IMR-90 (cell line): ENCODE measurements around the gene TYW5. TPM values are rescaled to one million over a fixed set of nuclear protein-coding genes. Genes with fewer than 3 reads are reported as not detected.

Experiments used
- ATAC-seq: fragments of 200-7000 bp; cut with Tn5 transposase; 2 replicates; pipeline ENCODE4 v1.9.1; 2020; ENCODE audit warnings: low read depth, mild to moderate bottlenecking, moderate library complexity
- BruUV-seq: library from RNA; stranded (reverse); fragments of 400-500 nt; replicated peaks from 2 replicates; lab custom pipeline; 2021; lab: Mats Ljungman, UMichigan
- CTCF ChIA-PET: fragments of 300-600 bp; formaldehyde crosslinking; extraction: SDS; loops from one replicate; lab custom pipeline; 2021; ENCODE audit warnings: antibody characterized with exemption; lab: Yijun Ruan, JAX
- POLR2A ChIA-PET: fragments of 300-600 bp; sonication (Branson Sonifier 250); formaldehyde crosslinking; loops from one replicate; lab custom pipeline; 2022; ENCODE audit warnings: antibody characterized with exemption; ENCODE audit not compliant: unreplicated experiment; lab: Charles Lee
- DNase-seq: peaks from one replicate; pipeline ENCODE4 v3.0.0; 2013
- H2AFZ ChIP-seq: replicated peaks from 2 replicates; pipeline ENCODE3; 2013; ENCODE audit warnings: low read length, mild to moderate bottlenecking; ENCODE audit not compliant: poor library complexity
- H2AK5ac ChIP-seq: 2 replicates; pipeline ENCODE4 v1.6.1; 2013; ENCODE audit warnings: low read depth, low read length, inconsistent platforms
- H2AK9ac ChIP-seq: replicated peaks from 2 replicates; pipeline ENCODE3; 2013; ENCODE audit warnings: mild to moderate bottlenecking, low read depth, low read length, moderate library complexity; ENCODE audit not compliant: poor library complexity
- H2BK120ac ChIP-seq: 2 replicates; pipeline ENCODE4 v1.6.1; 2013; ENCODE audit warnings: low read depth, low read length, inconsistent platforms
- H2BK15ac ChIP-seq: 3 replicates; pipeline ENCODE4 v1.6.1; 2013; ENCODE audit warnings: low read depth, low read length, inconsistent platforms
- H2BK20ac ChIP-seq: 2 replicates; pipeline ENCODE4 v1.6.1; 2013; ENCODE audit warnings: low read depth, mild to moderate bottlenecking, inconsistent platforms, low read length, moderate library complexity
- H2BK5ac ChIP-seq: 2 replicates; pipeline ENCODE4 v1.6.1; 2013; ENCODE audit warnings: mild to moderate bottlenecking, low read depth, low read length, inconsistent platforms; ENCODE audit not compliant: poor library complexity, severe bottlenecking
- H3K14ac ChIP-seq: replicated peaks from 2 replicates; pipeline ENCODE4 v1.6.1; 2013; ENCODE audit warnings: low read depth, low read length, inconsistent platforms
- H3K18ac ChIP-seq: 2 replicates; pipeline ENCODE4 v1.6.1; 2013; ENCODE audit warnings: low read depth, low read length, control low read depth
- H3K23ac ChIP-seq: 2 replicates; pipeline ENCODE4 v1.6.1; 2013; ENCODE audit warnings: low read depth, low read length, inconsistent platforms
- H3K27ac ChIP-seq: 2 replicates; pipeline ENCODE4 v1.5.1; 2013; ENCODE audit warnings: mild to moderate bottlenecking, control low read depth, low read length; ENCODE audit not compliant: insufficient read depth
- H3K27me3 ChIP-seq: 2 replicates; pipeline ENCODE4 v1.6.1; 2013; ENCODE audit warnings: low read length; ENCODE audit not compliant: control insufficient read depth, insufficient read depth
- H3K36me3 ChIP-seq: 2 replicates; pipeline ENCODE4 v1.6.1; 2013; ENCODE audit warnings: low read length, mixed read lengths; ENCODE audit not compliant: control insufficient read depth, insufficient read depth
- H3K4ac ChIP-seq: 2 replicates; pipeline ENCODE4 v1.6.1; 2013; ENCODE audit warnings: low read depth, low read length, inconsistent platforms
- H3K4me1 ChIP-seq: 2 replicates; pipeline ENCODE4 v1.6.1; 2013; ENCODE audit warnings: low read length, mixed read lengths; ENCODE audit not compliant: control insufficient read depth, insufficient read depth
- H3K4me2 ChIP-seq: 2 replicates; pipeline ENCODE4 v1.6.1; 2013; ENCODE audit warnings: low read depth, mild to moderate bottlenecking, control low read depth, low read length, moderate library complexity
- H3K4me3 ChIP-seq: 2 replicates; pipeline ENCODE4 v1.5.1; 2013; ENCODE audit warnings: low read depth, mild to moderate bottlenecking, control low read depth, low read length, moderate library complexity; ENCODE audit not compliant: insufficient read depth
- H3K56ac ChIP-seq: 2 replicates; pipeline ENCODE4 v1.6.1; 2013; ENCODE audit warnings: low read length, inconsistent platforms; ENCODE audit not compliant: insufficient read depth; ENCODE audit errors: extremely low read depth
- H3K79me1 ChIP-seq, 2 experiments: 2 replicates each; pipeline ENCODE4 v1.6.1; 2013; ENCODE audit warnings: low read length in 2 of 2, inconsistent platforms in 1 of 2, low read depth in 1 of 2
- H3K9ac ChIP-seq: 2 replicates; pipeline ENCODE4 v1.6.1; 2013; ENCODE audit warnings: low read depth, low read length, control low read depth
- H3K9me1 ChIP-seq: 2 replicates; pipeline ENCODE4 v1.6.1; 2013; ENCODE audit warnings: low read length, inconsistent platforms; ENCODE audit not compliant: insufficient read depth
- H3K9me3 ChIP-seq: 2 replicates; pipeline ENCODE4 v1.6.1; 2013; ENCODE audit warnings: low read length; ENCODE audit not compliant: control insufficient read depth, insufficient read depth
- H4K20me1 ChIP-seq: 2 replicates; pipeline ENCODE4 v1.6.1; 2013; ENCODE audit warnings: low read length, inconsistent platforms; ENCODE audit not compliant: insufficient read depth
- H4K5ac ChIP-seq: 2 replicates; pipeline ENCODE4 v1.6.1; 2013; ENCODE audit warnings: mild to moderate bottlenecking, low read depth, low read length, control low read depth
- H4K8ac ChIP-seq, 2 experiments: 2 replicates each; pipeline ENCODE4 v1.6.1; 2013; ENCODE audit warnings: low read depth in 2 of 2, low read length in 2 of 2, control low read depth in 1 of 2, inconsistent platforms in 1 of 2
- H4K91ac ChIP-seq: 2 replicates; pipeline ENCODE4 v1.6.1; 2013; ENCODE audit warnings: low read depth, low read length, inconsistent platforms; ENCODE audit not compliant: insufficient read depth
- BHLHE40 ChIP-seq: fragments of 150-350 bp; IDR thresholded peaks from 2 replicates; pipeline ENCODE4 v1.6.1; 2016; ENCODE audit warnings: mild to moderate bottlenecking, low read depth, low read length
- CEBPB ChIP-seq: IDR thresholded peaks from 2 replicates; pipeline ENCODE4 v1.6.1; 2012; ENCODE audit warnings: low read depth, low read length, improper control_type of control experiment
- CHD1 ChIP-seq: IDR thresholded peaks from 2 replicates; pipeline ENCODE4 v1.6.1; 2012; ENCODE audit warnings: low read depth, low read length, improper control_type of control experiment
- ELK1 ChIP-seq: fragments of 150-350 bp; IDR thresholded peaks from 2 replicates; pipeline ENCODE4 v1.6.1; 2016; ENCODE audit warnings: low read depth, mild to moderate bottlenecking, low read length, moderate library complexity, borderline replicate concordance
- FOS ChIP-seq: fragments of 150-350 bp; IDR thresholded peaks from 2 replicates; pipeline ENCODE4 v1.6.1; 2016; ENCODE audit warnings: low read depth, low read length
- MAFK ChIP-seq: IDR thresholded peaks from 2 replicates; pipeline ENCODE4 v1.6.1; 2012; ENCODE audit warnings: low read depth, low read length, improper control_type of control experiment
- MAZ ChIP-seq: IDR thresholded peaks from 2 replicates; pipeline ENCODE4 v1.6.1; 2012; ENCODE audit warnings: low read depth, mild to moderate bottlenecking, low read length, improper control_type of control experiment, moderate library complexity, borderline replicate concordance
- MXI1 ChIP-seq: IDR thresholded peaks from 2 replicates; pipeline ENCODE4 v1.6.1; 2012; ENCODE audit warnings: low read depth, mild to moderate bottlenecking, low read length, moderate library complexity, borderline replicate concordance
- NFE2L2 ChIP-seq: fragments of 150-350 bp; IDR thresholded peaks from 2 replicates; pipeline ENCODE4 v1.6.1; 2016; ENCODE audit warnings: low read depth, mild to moderate bottlenecking, low read length
- POLR2A ChIP-seq: IDR thresholded peaks from 2 replicates; pipeline ENCODE4 v1.6.1; 2012; ENCODE audit warnings: mild to moderate bottlenecking, low read depth, low read length
- RAD21 ChIP-seq: IDR thresholded peaks from 2 replicates; pipeline ENCODE4 v1.6.1; 2012; ENCODE audit warnings: low read length, improper control_type of control experiment
- RCOR1 ChIP-seq: IDR thresholded peaks from 2 replicates; pipeline ENCODE4 v1.6.1; 2012; ENCODE audit warnings: mild to moderate bottlenecking, low read length, improper control_type of control experiment; ENCODE audit not compliant: insufficient replicate concordance
- RFX5 ChIP-seq: IDR thresholded peaks from 2 replicates; pipeline ENCODE4 v1.8.0; 2012; ENCODE audit warnings: low read depth, mild to moderate bottlenecking, low read length, moderate library complexity
- SMC3 ChIP-seq: fragments of 150-350 bp; IDR thresholded peaks from 2 replicates; pipeline ENCODE4 v1.6.1; 2016; ENCODE audit warnings: low read depth, mild to moderate bottlenecking, antibody characterized with exemption, low read length, moderate library complexity
- WGBS, 2 experiments: methylation state at CpG; one replicate each; pipeline versions ENCODE4 v1.1.5 to v1.1.7; 2013; ENCODE audit warnings: missing lambda C conversion rate in 2 of 2; ENCODE audit not compliant: insufficient read length in 1 of 2; ENCODE audit errors: extremely low coverage in 2 of 2; 5-methylcytosine and 5-hydroxymethylcytosine counted together
- dilution Hi-C: fragments of 300-500 bp; cut with HindIII; formaldehyde crosslinking; loops from one replicate; pipeline ENCODE4 v1.14.3; 2018; ENCODE audit warnings: low sequenced_read_pairs; ENCODE audit not compliant: unreplicated experiment
- in situ Hi-C: fragments of 300-500 bp; cut with MboI; formaldehyde crosslinking; loops from 3 replicates; pipeline ENCODE4 v1.14.3; 2019; ENCODE audit warnings: low sequenced_read_pairs, inconsistent platforms, mixed read lengths
- intact Hi-C: fragments of 100-400 bp; cut with micrococcal nuclease; formaldehyde crosslinking; loops from 2 replicates; pipeline ENCODE4 v1.10.0; 2022
- polyA plus RNA-seq, 3 experiments: library from polyadenylated mRNA; depleted of rRNA; stranded (reverse); fragments of >200 nt; gene quantifications; 2 replicates each; pipeline ENCODE4 v1.2.3, GENCODE V29; 2012; ENCODE audit warnings: low replicate concordance in 1 of 3
- total RNA-seq: library from RNA; depleted of rRNA; stranded (reverse); fragments of >200 nt; gene quantifications from 2 replicates; pipeline ENCODE4 v1.2.3, GENCODE V29; 2012
- TF ChIP-seq, protein P1 (sequence below): conservative IDR thresholded peaks from 2 replicates; pipeline ENCODE4 v1.5.1; 2012; ENCODE audit warnings: mild to moderate bottlenecking, low read depth, low read length, improper control_type of control experiment
- TF ChIP-seq, protein P2 (sequence below): fragments of 150-350 bp; IDR thresholded peaks from 2 replicates; pipeline ENCODE4 v1.6.1; 2017; ENCODE audit warnings: mild to moderate bottlenecking, antibody characterized with exemption, low read length, low read depth

Gene TYW5
- total and polyA plus RNA-seq, 2 of the 4 experiments (the other 2 are of a cell fraction): 3.8 to 4.0 TPM

DNA sequence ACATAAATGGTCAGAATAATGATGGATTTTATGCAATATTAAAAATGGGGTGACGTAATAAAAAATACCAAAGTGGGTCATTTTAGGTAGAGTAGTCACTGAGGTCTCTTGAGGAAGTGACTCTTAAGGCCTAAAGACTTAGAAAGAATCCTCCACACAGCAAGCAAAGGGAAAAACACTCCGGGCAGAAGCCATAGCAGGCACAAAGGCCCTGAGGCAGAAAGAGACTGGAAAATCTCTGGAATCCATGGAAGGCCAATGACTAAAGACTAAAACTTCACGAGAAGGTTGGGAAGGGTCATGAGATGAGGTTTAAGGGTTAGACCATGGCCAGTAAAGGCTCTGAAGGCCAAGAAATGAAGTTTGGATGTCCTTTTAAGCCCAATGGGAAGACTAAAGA lies 37.0 kb upstream of the TYW5 start:
- no peak overlapping the region for H3K4me3 ChIP-seq
- ChIA-PET POLR2A (no interaction called here), CTCF (no interaction called here)
- no peak overlapping the region for H2AK9ac ChIP-seq
- no peak overlapping the region for H4K91ac ChIP-seq
- H4K5ac ChIP-seq: no peak overlapping the region
- no peak for DNase-seq
- intact Hi-C loops: no loop called here
- H3K14ac ChIP-seq: no peak overlapping the region
- no peaks in the 10 kb centered on the region for H3K9me1 ChIP-seq
- H3K27ac ChIP-seq: no peak overlapping the region
- in situ Hi-C loops: no loop called here
- WGBS, 2 experiments: no CpG with 5 or more reads among the region's 3 CpGs
- H3K4me1 ChIP-seq: peaks cover 8% of the 10 kb centered on the region; the same call in 1 of the 2 replicates
- dilution Hi-C loops: no loop called here
- H2AK5ac ChIP-seq: no peak overlapping the region
- no peaks in the 10 kb centered on the region for H3K79me1 ChIP-seq
- H3K23ac ChIP-seq: no peak overlapping the region
- no peak overlapping the region for H3K4me2 ChIP-seq
- no peak overlapping the region for H3K4ac ChIP-seq
- no peaks in the 10 kb centered on the region for H3K9me3 ChIP-seq
- H2BK20ac ChIP-seq: no peak overlapping the region
- no peak overlapping the region for H3K9ac ChIP-seq
- no peak overlapping the region for H3K56ac ChIP-seq
- no peaks in the 10 kb centered on the region for H3K27me3 ChIP-seq
- H3K36me3 ChIP-seq: no peaks in the 10 kb centered on the region
- no peak overlapping the region for H4K8ac ChIP-seq
- TF ChIP-seq, protein P1, sequence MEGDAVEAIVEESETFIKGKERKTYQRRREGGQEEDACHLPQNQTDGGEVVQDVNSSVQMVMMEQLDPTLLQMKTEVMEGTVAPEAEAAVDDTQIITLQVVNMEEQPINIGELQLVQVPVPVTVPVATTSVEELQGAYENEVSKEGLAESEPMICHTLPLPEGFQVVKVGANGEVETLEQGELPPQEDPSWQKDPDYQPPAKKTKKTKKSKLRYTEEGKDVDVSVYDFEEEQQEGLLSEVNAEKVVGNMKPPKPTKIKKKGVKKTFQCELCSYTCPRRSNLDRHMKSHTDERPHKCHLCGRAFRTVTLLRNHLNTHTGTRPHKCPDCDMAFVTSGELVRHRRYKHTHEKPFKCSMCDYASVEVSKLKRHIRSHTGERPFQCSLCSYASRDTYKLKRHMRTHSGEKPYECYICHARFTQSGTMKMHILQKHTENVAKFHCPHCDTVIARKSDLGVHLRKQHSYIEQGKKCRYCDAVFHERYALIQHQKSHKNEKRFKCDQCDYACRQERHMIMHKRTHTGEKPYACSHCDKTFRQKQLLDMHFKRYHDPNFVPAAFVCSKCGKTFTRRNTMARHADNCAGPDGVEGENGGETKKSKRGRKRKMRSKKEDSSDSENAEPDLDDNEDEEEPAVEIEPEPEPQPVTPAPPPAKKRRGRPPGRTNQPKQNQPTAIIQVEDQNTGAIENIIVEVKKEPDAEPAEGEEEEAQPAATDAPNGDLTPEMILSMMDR: no peak
- TF ChIP-seq BHLHE40 (no peak), RAD21 (no peak), POLR2A (no peak), CHD1 (no peak), MAFK (no peak), RFX5 (no peak), FOS (no peak), ELK1 (no peak), MAZ (no peak), RCOR1 (no peak), NFE2L2 (no peak), MXI1 (no peak), SMC3 (no peak), CEBPB (no peak)
- TF ChIP-seq, protein P2, sequence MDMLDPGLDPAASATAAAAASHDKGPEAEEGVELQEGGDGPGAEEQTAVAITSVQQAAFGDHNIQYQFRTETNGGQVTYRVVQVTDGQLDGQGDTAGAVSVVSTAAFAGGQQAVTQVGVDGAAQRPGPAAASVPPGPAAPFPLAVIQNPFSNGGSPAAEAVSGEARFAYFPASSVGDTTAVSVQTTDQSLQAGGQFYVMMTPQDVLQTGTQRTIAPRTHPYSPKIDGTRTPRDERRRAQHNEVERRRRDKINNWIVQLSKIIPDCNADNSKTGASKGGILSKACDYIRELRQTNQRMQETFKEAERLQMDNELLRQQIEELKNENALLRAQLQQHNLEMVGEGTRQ: no peak
- H2BK15ac ChIP-seq: no peak overlapping the region
- no peaks in the 10 kb centered on the region for H4K20me1 ChIP-seq
- no peak overlapping the region for H2BK5ac ChIP-seq
- H2BK120ac ChIP-seq: no peak overlapping the region
- no peak for ATAC-seq
- H3K18ac ChIP-seq: no peak overlapping the region
- BruUV-seq: no TSS peak
- no peak overlapping the region for H2AFZ ChIP-seq
